GM12875 (cell line): Measurements from ENCODE around the gene ZNG1C.
"Not testable (repeated sequence)": the region's sequence is repeated elsewhere in the genome, so short reads cannot be mapped to it uniquely, and the experiment has no call there.

ENCODE experiments used
- H3K4me3 ChIP-seq: one replicate; pipeline ENCODE4 v1.5.1; 2011; ENCODE audit warnings: low read depth, low read length, control low read depth

The ZNG1C gene

DNA sequence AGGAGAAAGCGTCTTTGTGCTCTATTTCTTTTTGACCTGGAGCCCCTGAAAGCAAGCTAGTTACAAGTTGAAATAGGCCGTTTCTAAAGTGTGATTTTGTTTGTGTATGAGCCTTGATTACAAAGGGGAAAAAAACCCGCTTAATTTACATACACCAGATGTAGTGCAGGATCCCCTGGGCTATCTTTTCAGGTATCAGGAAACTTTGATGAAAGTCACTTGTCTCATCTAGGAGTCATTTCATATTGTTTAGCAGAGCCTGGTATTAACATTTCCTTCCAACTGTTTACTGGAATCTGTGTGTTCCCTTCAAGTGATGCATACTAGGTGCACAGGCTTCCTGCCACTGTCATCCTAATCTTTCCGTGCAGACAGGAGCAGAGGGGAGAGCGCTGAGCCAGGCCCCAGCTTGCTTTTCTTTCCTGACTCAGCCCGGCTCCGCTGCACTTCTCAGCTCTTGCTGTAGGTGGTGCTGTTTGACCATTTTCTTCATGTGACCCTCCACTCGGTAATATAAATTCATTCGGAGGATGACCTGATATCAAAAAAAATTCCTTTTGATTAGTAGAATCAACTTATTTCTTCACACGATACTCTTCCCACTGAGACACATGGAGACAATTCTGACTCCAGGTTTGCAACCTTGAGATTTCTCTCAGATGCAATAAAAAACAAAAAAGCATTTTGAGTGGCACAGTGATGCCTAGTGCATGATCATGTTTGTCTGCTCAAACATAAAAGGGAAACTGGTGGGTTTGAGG lies 100.7 kb downstream of the ZNG1C start:
- not testable (repeated sequence) for H3K4me3 ChIP-seq

- H3K4me3 ChIP-seq, result not testable (repeated sequence)
These were observed 101.5 kb downstream of the ZNG1C start for GRCh38 chr9:68343242-68343641.

DNA sequence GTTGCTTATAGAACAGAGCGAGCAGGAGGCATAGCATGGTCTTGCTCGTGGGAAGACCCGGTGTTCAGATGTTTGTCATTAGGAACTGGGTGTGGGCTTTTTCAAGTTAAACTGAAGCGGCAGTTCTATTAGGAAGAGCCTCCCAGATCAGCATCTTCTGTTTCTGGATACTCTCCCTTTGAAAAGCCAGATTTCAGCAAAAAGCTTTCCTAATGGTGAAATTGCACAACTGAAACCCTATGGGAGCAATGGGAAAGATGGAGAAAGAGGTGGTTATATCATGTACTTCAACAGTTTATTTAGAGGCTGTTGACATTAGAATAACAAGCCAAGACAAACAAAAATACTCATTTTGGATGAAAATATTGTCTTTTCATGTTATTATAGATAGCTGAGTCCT lies 102.2 kb downstream of the ZNG1C start:
- H3K4me3 ChIP-seq, result not testable (repeated sequence)
